Sigmoid colon (tissue), 4 donors: ENCODE data around the gene LTBP1.

Experiments
- EP300 ChIP-seq, 4 donors: sonication (generic); formaldehyde crosslinking; IDR thresholded peaks; one replicate each; pipeline ENCODE4 v1.6.1; 2017; ENCODE audit warnings: antibody characterized with exemption in 4 of 4
- POLR2A ChIP-seq, 2 donors: fragments of 450-650 bp; IDR thresholded peaks; one replicate each; pipeline ENCODE4 v1.6.1; 2016; ENCODE audit warnings: antibody characterized with exemption in 2 of 2, mild to moderate bottlenecking in 2 of 2, moderate library complexity in 2 of 2
- TF ChIP-seq, protein P1 (sequence below), 4 experiments: fragments of 450-650 bp in 3 of 4; fragments of 200-600 bp in 1 of 4; IDR thresholded peaks; one replicate each; pipeline ENCODE4 v1.5.1; 2016 to 2019; ENCODE audit warnings: antibody characterized with exemption in 4 of 4, mild to moderate bottlenecking in 3 of 4, moderate library complexity in 2 of 4

DNA sequence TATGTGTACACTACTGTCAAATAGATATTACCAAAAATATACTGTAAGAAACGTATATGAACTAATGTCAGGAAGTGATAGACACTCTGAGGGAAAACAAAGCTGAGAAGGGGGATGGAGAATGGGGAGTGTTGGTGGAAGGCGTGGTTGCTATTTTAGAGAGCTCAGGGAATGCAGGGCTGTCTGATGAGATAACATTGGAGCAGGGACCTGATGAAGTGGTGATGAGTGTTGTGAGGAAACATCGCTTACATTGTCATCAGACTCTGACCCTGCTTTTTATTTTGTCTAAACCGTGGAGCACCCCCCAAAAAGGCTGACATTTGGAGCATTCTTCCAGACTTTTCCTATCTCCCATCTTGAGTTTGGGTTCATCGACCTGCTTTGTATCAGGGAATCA, 194.7 kb downstream of the LTBP1 start:
- no peak for TF ChIP-seq POLR2A (IDR thresholded peaks at IDR 0.05)
- no peak for TF ChIP-seq EP300 (IDR thresholded peaks at IDR 0.05)
- TF ChIP-seq, protein P1, sequence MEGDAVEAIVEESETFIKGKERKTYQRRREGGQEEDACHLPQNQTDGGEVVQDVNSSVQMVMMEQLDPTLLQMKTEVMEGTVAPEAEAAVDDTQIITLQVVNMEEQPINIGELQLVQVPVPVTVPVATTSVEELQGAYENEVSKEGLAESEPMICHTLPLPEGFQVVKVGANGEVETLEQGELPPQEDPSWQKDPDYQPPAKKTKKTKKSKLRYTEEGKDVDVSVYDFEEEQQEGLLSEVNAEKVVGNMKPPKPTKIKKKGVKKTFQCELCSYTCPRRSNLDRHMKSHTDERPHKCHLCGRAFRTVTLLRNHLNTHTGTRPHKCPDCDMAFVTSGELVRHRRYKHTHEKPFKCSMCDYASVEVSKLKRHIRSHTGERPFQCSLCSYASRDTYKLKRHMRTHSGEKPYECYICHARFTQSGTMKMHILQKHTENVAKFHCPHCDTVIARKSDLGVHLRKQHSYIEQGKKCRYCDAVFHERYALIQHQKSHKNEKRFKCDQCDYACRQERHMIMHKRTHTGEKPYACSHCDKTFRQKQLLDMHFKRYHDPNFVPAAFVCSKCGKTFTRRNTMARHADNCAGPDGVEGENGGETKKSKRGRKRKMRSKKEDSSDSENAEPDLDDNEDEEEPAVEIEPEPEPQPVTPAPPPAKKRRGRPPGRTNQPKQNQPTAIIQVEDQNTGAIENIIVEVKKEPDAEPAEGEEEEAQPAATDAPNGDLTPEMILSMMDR (IDR thresholded peaks at IDR 0.05), result no peak
